NCI-H69 (cell line): ENCODE measurements around the gene ROCK2.
A peak's percentile ranks its signal among the peaks of the same experiment; 100 is the strongest.
"Not testable (repeated sequence)": the region's sequence is repeated elsewhere in the genome, so short reads cannot be mapped to it uniquely, and the experiment has no call there.

Source experiments
- DNase-seq: peaks from one replicate; lab custom pipeline; 2025; lab: John Stamatoyannopoulos, UW

The ROCK2 gene

GRCh38 chr2:11235583-11235982 lies 108.9 kb downstream of the ROCK2 start:
- DNase-seq = no peak

- peak; percentile 6 for DNase-seq
These were observed 110.1 kb downstream of the ROCK2 start for GRCh38 chr2:11234309-11234708.

- not testable (repeated sequence) for DNase-seq
These were observed 113.2 kb downstream of the ROCK2 start for GRCh38 chr2:11231193-11231592.

GRCh38 chr2:11228692-11229091 lies 115.7 kb downstream of the ROCK2 start:
- no peak for DNase-seq

GRCh38 chr2:11227595-11227994 lies 116.8 kb downstream of the ROCK2 start:
- DNase-seq = no peak

- no peak for DNase-seq
These were observed 119.5 kb downstream of the ROCK2 start for GRCh38 chr2:11224887-11225286.

- no peak for DNase-seq
These were observed 121.6 kb downstream of the ROCK2 start for GRCh38 chr2:11222845-11223244.

GRCh38 chr2:11220445-11220844 lies 124.0 kb downstream of the ROCK2 start:
- no peak for DNase-seq

- DNase-seq = no peak
These were observed 129.0 kb downstream of the ROCK2 start for GRCh38 chr2:11215407-11215806.

- no peak for DNase-seq
These were observed 129.7 kb downstream of the ROCK2 start for GRCh38 chr2:11214770-11215169.

GRCh38 chr2:11213975-11214374 lies 130.5 kb downstream of the ROCK2 start:
- DNase-seq = no peak

GRCh38 chr2:11213090-11213638 lies 131.3 kb downstream of the ROCK2 start:
- DNase-seq = no peak

GRCh38 chr2:11212645-11213044 lies 131.8 kb downstream of the ROCK2 start:
- no peak for DNase-seq

GRCh38 chr2:11208083-11208482 lies 136.4 kb downstream of the ROCK2 start:
- DNase-seq = no peak

GRCh38 chr2:11203480-11203879 lies 141.0 kb downstream of the ROCK2 start:
- DNase-seq = no peak

GRCh38 chr2:11201969-11202368 lies 142.5 kb downstream of the ROCK2 start:
- no peak for DNase-seq

GRCh38 chr2:11200651-11201050 lies 143.8 kb downstream of the ROCK2 start:
- no peak for DNase-seq

- no peak for DNase-seq
These were observed 148.2 kb downstream of the ROCK2 start for GRCh38 chr2:11196246-11196645.

GRCh38 chr2:11187731-11188130 lies 156.7 kb downstream of the ROCK2 start:
- DNase-seq = no peak

- DNase-seq = no peak
These were observed 157.3 kb downstream of the ROCK2 start for GRCh38 chr2:11187083-11187619.

- DNase-seq = no peak
These were observed 158.3 kb downstream of the ROCK2 start for GRCh38 chr2:11186145-11186544.

- DNase-seq = no peak
These were observed 161.5 kb downstream of the ROCK2 start for GRCh38 chr2:11182951-11183350.

GRCh38 chr2:11180653-11181052 lies 163.8 kb downstream of the ROCK2 start:
- no peak for DNase-seq

- DNase-seq = no peak
These were observed 164.5 kb downstream of the ROCK2 start for GRCh38 chr2:11179899-11180298.
